ENCODE measurements around the gene ANKRD11.
"Not testable (repeated sequence)": the region's sequence is repeated elsewhere in the genome, so short reads cannot be mapped to it uniquely, and the experiment has no call there.

The ANKRD11 gene

DNA sequence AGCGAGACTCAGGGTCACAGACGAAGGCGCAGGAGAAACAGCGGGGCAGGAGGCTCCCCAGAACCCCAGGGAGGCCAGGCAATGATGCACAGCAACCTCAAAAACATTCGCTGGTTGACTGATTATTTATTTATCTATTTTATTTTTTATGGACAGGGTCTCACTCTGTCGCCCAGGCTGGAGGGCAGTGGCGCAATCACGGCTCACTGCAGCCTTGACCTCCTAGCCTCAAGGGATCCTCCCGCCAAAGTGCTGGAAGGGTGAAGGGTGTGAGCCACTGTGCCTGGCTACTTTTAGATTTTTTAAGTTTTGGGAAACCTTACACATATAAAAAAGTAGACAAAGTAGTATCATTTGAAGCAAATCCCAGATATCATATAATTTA, 189.4 kb downstream of the ANKRD11 start:
- DNase-seq (ENCODE audit: low read depth, low spot score), result no peak

DNA sequence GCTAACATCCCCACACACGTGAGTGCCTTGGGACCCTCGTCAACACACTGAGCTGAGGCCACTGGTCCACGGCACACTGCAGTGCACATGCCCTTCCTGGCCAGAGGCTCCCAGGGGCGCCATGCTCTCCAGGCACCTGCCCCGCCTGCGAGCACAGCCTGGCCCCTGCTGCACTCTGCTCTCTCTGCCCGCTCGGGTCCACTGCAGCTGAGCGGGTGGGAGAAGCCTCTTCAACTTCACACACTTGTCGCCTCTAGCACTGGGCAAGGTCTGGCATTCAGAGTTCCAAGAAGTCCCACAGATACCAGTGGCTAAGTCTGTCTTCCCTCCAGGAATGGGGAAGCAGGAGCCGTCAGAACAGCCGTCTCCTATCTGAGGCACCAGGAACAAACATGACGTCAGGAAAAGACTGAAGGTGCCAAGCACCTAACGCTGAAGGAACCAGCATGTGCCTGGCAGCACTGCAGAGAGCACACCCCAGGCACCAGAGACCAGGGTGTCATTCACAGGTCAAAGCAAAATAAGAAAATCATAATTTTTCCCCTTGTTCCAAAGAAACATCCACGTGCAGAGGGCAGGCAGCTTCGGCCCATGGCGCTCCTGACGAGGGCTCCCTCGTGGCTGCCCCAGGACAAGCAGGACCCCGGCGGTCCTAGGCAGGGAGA, 189.9 kb downstream of the ANKRD11 start:
- DNase-seq (ENCODE audit: low read depth, low spot score), result no peak

DNA sequence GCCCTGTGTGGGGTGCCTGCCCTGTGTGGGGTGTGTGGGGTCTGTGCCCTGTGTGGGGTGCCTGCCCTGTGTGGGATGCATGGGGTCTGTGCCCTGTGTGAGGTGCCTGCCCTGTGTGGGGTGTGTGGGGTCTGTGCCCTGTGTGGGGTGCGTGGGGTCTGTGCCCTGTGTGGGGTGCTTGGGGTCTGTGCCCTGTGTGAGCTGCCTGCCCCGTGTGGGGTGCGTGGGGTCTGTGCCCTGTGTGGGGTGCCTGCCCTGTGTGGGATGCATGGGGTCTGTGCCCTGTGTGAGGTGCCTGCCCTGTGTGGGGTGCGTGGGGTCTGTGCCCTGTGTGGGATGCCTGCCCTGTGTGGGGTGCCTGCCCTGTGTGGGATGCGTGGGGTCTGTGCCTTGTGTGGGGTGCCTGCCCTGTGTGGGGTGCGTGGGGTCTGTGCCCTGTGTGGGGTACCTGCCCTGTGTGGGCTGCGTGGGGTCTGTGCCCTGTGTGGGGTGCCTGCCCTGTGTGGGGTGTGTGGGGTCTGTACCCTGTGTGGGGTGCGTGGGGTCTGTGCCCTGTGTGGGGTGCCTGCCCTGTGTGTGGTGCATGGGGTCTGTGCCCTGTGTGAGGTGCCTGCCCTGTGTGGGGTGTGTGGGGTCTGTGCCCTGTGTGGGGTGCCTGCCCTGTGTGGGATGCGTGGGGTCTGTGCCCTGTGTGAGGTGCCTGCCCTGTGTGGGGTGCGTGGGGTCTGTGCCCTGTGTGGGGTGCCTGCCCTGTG, 190.8 kb downstream of the ANKRD11 start:
- not testable (repeated sequence) for DNase-seq (ENCODE audit: low read depth, low spot score)

DNA sequence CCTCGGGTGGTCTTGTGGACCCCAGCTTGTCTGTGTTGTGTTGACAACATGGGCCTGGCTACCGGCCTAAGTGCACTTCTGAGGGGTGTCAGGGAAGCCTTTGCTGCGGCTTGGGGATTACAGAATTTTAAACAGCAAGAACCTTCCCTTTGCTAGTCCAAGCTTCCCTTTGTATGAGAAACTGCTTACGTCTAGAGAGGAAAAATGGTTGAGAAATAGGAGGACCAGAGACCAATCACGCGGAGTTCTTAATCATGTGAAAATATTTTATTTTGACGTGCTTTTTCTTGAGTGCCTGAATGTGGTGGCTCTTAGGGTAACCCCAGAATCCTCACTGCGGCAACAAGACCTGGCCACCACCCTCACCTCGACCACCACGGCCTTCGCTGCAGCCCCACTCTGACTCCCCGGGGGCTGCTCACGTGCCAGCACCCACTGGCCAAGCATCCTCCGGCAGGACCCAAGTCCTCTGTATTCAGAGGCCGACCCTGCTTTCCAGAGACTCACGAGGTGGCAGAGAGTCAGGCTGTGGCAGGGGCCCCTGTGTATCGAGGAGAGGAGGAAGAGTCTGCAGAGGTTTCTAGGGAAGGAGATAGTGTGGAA, 191.6 kb downstream of the ANKRD11 start:
- DNase-seq (ENCODE audit: low read depth, low spot score), result no peak

DNA sequence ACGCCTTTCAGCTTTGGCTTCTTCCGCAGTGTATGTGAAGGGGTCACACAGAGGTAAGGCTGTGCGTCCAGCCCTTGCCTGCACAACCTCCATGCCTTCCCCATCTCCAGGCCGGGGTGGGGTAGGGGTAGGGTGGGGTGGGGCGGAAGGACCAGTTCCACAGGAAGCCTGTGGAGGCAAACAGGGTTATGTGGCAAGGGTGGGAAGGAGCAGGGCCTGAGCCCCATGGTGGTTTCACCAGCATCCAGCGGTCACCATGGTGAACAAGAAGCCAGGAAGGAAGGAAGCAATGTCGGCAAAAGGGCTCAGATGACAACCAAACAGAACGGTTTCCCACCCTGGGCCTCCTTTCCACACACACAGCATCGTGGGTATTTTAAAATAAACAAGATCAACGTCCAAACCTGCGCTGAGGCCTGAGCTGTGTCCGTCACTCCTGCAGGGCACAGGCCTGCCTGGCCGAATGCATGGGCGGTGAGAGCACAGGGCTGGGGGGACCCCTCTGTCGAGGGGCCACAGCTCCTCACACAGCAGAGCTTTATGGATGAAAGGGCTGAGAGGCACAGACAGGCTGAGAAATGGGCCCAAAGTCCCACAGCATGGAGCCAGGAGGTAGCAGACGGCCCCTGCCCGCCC, 192.3 kb downstream of the ANKRD11 start:
- DNase-seq (ENCODE audit: low read depth, low spot score), result no peak

DNA sequence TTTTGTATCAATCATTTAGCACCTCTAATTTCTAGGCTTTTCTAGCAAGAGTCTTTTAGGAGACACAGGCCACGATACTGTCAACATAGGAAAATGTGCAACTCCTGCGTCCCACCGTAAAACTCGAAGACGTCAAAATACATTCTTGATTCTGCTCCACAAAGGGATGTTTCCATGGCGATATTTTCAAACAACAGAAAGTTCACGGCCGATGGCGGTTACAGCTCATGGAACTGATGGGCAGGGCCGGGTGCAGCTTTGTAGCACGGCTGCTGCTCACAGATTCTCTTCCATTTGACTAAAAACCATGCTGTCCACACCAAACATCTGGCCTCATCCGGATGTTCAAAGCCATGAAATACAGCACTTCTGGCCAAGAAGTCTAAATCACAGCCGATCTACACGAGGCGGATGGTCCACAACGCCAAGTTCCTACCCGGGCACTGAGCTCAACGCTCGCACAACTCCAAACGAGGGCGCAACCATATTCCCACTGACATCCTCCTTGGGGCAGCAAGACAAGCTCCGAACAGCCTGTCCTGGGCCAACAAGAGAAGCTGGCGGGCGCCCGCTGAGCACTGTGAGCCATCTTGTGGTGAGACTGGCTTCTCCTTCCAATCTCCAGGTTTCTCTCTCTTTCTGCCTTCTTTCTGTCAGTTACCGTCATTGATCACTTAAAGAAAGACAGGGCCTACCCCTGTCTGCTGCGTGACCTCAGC, 193.0 kb downstream of the ANKRD11 start:
- no peak for DNase-seq (ENCODE audit: low read depth, low spot score)

DNA sequence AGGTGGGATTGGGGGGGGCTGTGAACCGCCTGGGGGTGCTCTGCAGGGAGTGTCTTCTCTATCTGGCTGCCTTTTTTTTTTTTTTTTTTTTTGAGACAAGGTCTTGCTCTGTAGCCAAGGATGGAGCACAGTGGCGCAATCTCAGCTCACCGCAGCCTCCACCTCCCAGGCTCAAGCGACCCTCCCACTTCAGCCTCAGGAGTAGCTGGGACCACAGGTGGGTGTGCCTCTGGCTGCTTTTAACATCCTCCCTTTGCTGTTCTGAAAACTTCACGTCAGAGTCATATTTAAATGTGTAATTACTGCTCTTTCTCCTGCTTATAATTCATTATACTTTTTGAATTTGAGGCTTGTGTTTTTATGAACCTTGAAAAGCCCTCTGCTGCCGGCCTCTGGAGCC, 194.4 kb downstream of the ANKRD11 start:
- no peak for DNase-seq (ENCODE audit: low read depth, low spot score)

DNA sequence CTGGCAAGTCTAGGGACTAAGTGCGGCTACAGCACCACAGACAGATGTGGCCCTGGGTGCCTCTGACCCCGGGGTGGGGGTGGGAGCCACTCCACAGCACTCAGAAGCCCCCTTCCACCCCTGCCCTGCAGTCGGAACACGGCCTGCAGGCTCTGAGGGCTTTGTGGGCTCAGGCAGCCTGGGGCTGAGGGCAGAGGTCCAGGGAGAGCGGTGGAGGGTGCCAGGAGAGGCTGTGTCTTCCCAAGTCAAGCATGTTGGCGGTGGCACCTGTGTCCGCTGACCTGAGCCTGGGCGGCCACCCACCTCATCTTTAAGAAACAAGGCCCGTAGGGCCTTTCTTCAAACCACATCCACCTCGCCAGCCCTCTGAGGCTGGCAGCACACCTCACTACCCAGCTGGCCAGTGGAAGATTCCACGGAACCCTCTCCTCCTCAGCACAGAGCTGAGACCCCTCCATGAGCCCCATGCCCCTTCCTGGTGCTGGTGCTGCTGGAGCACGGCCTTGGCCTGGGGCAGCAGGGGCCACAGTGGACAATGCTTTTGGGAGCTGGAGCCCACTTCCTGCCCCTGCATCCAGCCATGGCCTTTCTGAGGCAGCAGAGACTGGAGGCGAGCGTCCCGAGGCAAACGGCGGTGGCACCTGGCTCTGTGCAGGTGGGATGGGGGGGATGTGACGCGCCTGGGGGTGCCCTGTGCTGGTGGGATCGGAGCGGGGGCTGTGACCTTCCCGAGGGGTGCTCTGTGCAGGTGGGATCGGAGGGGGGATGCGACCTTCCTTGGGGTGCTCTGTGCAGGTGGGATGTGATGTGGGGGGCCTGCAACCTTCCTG, 195.1 kb downstream of the ANKRD11 start:
- DNase-seq (ENCODE audit: low read depth, low spot score), result no peak

DNA sequence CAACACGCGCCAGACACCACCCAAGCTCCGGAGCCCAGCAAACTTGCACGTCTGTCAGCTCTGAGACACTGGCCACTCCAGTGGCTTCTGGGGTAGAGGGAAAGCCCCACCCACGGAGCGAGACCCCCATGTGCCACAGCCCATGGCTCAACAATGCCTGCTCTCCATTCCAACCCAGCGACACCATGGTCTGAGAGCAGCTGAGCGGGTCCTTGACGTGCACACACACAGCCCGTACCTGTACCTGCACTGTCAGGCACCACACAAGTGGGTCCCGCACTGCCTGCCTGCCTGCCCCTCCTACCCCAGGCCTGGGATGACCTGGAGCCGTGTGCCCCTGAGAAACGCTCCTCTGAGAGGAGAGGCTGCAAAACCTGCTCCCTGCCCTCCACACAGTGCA, 195.9 kb downstream of the ANKRD11 start:
- DNase-seq (ENCODE audit: low read depth, low spot score), result no peak

DNA sequence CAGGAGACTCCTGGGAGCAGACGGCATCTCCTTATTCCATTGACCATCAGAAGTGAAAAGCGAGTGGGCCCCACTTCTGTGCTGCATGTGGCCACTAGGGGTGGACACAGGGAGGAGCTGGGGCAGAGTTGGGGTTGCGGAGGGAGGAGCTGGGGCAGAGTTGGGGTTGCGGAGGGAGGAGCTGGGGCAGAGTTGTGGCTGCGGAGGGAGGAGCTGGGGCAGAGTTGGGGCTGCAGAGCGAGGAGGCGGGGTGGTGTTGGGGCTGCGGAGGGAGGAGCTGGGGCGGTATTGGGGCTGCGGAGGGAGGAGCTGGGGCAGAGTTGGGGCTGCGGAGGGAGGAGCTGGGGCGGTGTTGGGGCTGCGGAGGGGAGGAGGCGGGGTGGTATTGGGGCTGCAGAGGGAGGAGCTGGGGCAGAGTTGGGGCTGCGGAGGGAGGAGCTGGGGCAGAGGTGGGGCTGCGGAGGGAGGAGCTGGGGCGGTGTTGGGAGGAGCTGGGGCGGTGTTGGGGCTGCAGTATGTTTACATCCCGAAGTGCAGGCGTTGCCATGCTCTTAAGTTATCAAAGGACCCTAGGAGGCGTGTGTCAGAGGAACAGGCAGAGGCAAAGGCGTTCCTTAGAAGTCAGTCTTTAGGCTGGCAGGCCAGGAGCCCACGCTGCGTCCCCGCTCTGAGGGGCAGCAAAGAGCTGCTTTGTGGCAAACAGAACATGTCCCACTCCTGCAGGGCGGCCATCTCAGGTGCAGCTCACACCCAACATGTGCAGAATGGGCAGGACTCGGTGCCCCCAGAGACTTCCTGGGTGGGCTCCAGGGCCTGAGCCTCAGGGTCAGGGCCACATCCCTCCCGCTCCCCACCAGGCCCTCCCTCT, 196.9 kb downstream of the ANKRD11 start:
- DNase-seq (ENCODE audit: low read depth, low spot score), result no peak

DNA sequence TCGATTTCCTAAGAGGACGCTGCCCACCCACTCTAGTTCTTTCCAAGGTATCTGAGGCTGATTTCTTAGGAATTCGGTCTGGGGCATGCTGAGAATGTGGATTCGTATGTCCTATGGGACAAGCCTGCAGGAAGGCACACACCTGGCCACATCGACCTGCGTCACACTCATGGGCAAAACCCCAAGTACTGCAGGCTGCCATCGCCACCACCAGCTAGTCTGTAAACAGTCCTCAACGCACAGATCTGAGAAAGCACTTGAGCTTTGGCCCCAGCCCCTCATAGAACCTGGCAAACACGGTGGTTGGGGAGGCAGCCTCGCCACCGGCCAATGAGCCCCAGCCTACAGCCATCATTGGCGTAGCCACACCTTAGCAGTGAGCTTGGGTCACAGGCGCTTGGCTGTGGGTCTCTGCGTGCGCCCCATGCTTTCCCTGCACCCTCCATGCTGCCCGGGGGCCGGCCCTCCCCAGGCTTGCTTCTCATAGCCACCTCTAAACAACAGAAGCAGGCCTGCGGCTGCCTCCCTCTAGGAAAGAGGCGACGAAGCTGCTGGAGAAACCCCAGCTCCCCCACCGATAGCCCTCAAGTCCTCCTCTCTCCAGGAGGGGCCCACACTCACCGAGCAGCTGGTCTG, 197.8 kb downstream of the ANKRD11 start:
- no peak for DNase-seq (ENCODE audit: low read depth, low spot score)

DNA sequence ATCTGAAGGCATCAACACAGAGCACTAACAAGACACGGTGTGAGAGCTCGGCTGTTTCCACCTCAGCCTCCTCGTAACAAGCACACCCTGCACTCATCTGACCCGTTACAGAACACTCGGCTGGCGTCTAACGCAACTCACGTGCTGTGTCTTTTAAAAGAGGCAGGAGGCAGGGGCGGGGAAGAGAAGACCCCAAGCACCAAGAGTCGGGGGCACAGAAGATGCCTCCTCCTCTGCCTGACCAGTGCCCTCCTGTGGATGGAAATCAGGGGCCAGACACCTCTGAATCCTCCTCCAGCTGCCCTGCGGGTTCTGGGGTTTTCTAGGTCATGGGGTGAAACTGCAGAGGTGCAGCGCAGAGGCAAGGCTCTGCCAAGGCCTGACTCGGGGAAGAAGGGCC, 198.6 kb downstream of the ANKRD11 start:
- DNase-seq (ENCODE audit: low read depth, low spot score), result no peak

DNA sequence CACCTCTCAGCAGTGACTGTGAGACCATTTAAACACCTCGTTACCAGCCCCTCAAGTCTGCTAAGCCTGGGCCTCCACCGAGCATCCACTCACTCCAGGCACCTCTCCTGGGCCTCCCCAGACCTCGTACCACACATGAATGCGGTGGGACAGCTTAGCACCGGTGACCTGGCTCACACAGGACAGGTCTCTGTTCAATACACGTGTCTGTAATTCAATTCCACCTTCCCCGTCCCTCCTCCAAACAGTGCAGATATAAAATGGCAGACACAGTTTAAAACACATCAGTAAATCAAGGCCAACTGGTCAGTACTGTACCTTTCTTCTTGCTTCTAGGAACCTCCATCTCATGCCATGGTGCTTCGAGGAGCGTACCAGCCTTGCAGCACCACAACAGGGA, 199.0 kb downstream of the ANKRD11 start:
- no peak for DNase-seq (ENCODE audit: low read depth, low spot score)

DNA sequence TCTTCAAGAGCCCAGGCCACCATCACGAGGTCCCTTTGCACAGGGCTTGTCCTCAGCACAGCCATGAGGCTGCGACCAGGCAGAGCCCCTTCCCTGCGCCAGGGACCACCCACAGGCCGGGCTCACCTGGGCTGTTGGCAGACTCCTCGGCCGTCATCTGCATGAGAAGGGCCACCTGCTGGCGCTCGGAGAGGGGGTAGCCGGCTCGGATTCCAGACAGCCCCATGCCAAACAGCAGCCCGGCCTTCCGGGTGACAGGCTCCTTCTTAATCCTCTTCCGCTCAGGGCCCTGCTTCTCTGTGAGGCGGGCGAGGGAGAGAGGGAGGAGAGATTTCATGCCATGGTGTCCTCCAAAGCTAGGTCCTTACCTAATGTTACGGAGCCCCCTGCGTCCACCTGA, 199.5 kb downstream of the ANKRD11 start:
- no peak for DNase-seq (ENCODE audit: low read depth, low spot score)

DNA sequence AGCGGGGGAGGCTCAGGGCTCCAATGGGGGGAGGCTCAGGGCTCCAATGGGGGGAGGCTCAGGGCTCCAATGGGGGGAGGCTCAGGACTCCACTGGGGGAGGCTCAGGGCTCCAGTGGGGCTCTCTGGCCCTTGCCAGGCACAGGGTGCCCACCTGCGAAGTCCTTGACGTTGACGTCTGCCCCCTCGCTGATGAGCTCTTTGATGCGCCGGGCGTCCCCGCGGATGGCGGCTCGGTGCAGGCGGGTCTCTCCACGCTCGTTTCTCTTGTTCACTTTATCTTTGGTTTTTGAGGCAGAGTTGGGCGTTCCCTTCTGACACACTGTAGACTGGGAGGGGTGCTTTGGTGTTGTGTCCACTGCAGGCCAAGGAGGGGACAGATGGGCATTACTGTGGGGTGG, 199.9 kb downstream of the ANKRD11 start:
- DNase-seq (ENCODE audit: low read depth, low spot score), result no peak

DNA sequence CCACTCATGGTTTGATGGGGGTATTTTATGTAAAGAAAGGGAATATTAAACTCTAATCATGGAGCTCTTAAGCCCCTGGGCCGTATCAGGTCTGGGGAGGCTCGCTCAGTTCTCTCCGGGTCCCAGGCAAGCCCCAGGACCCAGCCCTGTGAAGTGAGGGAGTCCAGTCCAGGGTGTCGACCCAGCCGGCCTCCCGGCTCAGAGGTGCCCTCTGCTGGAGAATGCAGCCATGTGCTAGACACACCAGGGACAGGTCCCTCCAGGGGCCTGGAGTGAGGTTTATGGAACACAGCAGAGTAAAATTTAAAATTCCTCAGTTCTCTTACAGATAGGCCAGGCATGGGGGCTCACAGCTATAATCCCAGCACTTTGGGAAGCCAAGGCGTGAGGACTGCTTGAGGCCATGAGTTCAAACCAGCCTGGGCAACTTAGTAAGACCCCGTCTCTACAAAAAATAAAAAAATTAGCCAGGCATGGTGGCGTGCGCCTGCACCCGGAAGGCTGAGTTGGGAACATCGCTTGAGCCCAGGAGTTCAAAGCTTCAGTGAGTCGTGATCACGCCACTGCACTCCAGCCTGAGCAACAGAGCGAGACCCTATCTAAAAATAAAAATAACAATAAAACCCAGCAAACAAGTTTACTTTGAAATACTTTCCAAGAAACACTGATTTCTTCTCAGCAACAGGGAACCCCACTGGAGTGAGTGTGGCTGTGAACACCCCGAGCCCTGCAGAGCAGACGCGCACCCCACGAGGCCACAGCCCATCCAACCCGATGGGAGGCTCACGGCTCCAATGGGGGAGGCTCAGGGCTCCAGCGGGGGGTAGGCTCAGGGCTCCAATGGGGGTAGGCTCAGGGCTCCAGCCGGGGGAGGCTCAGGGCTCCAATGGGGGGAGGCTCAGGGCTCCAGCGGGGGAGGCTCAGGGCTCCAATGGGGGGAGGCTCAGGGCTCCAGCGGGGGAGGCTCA, 200.6 kb downstream of the ANKRD11 start:
- peak; percentile 38 for DNase-seq (ENCODE audit: low read depth, low spot score)

DNA sequence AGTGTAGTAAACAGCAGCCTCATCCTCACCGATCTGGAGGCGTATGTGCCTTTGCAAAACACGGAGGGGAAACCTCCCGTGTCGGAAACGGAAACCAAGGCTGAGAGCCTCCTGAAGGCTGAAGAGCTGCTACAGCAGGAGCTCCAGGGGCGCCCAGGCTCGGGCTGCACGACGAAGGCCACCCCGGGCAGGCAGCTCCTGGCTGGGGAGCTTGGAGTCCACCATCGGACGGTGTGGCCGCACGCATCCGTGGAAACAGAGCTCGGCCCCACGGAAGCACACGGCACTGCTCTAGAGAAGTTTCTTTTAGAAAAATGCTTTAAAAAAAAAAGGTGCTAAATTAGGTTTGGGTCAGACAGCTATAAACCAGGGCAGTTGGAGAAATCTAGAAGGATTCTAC, 201.4 kb downstream of the ANKRD11 start:
- no peak for DNase-seq (ENCODE audit: low read depth, low spot score)

DNA sequence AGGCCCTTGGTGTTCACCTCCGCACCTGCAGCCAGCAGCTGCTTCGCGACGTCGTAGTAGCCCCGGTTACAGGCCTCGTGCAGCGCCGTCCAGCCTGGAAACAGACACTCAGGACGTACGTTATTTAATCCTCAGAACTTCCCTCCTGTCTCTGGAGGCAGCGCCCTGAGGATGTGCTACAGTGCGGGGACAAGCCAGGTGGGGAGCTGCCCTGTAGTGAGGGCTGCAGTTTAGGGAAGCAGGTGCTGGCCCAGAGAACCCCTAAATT, 201.8 kb downstream of the ANKRD11 start:
- no peak for DNase-seq (ENCODE audit: low read depth, low spot score)
